Measurements from ENCODE around the gene CREB3L2.

Gene CREB3L2

DNA sequence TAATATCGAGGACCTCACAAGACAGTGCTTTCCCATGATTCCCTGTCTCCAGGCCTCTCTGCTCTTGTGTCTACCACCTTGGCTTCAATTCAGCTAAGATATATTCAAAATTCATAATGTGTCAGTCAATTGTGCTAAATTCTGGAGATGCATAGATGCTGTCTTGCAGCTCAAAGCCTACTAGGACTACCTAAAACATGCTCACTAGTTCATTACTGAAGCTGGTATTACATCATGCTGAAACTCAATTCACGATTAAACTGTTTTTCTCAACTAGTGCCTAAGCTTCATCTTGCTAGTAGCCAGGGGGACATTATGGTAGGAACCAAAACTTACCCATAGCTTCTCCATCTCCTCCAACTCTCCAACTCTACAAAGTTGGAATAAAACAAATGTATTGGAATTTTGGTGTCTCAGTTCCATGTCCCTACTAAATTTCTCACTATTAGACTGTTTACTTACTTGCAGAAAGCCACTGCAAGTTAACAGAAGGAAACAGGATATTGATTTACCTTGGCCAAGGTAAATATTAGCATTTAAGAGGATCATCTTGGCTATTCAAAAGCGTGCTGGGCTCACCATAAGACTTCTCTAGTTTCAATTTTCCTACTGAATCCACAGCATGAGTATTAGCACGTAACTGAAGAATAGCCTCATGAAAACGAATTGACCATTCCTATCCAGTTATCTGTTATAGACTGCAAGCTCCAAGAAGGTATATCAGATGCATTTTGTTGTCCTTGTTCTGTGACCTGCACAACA lies 53.6 kb downstream of the CREB3L2 start:
- ATAC-seq (no peak), DNase-seq (no peak)
- H3K27ac Mint-ChIP-seq: no peak overlapping the region
- peaks cover 30% of the 10 kb centered on the region for H3K4me1 Mint-ChIP-seq
- H3K4me3 Mint-ChIP-seq: no peak overlapping the region
- H3K9me3 Mint-ChIP-seq: peaks cover 0 to 5% of the 10 kb centered on the region in 2 donors
- no peaks in the 10 kb centered on the region for H3K27me3 Mint-ChIP-seq

DNA sequence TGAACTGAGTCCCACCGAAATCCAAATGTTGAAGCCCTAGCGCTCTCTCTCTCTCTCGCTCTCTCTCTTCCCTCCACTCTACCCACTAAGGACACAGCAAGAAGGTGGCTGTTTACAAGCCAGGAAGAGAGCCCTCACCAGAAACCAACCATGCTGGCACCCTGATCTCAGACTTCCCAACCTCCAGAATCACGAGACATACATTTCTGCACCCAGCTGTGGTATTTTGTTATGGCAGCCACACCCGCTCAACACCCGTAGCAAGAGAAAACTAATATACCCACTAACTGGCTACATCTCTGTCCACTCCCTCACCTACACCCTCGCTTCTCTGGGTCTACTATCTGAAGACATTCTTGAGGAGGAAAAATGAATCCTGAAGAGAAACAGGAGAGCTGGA lies 54.8 kb downstream of the CREB3L2 start:
- no peak for DNase-seq

DNA sequence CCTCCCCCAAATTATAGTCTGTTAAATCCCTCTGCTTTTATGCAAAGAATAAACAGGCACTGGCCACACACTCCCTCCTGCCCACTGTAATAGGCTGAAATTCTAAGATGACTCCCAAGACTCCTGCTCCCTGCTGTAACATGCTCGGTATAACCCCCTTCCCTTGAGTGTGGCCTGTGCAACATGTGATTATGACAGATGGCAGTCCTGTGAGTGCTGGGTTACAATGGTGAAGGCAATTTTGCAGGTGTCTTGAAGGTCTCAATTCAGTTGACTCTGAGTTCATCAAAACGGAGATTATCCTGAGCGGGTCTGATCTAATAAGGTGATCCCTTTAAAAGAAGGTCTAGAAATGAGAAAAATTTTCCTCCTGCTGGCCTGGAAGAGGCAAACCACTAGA lies 55.9 kb downstream of the CREB3L2 start:
- Mint-ChIP-seq H3K4me3 (no peak overlapping the region), H3K4me1 (peaks cover 29% of the 10 kb centered on the region), H3K27ac (no peak overlapping the region), H3K27me3 (no peaks in the 10 kb centered on the region), H3K9me3 (peaks cover 0 to 5% of the 10 kb centered on the region in 2 donors)
- no peak for ATAC-seq
- no peak for DNase-seq

More for the DNA sequence above, 54.8 kb downstream of the CREB3L2 start:
- no peaks in the 10 kb centered on the region for H3K27me3 Mint-ChIP-seq
- peaks cover 0 to 5% of the 10 kb centered on the region in 2 donors for H3K9me3 Mint-ChIP-seq
- no peak overlapping the region for H3K27ac Mint-ChIP-seq
- no peak for ATAC-seq
- no peak overlapping the region for H3K4me3 Mint-ChIP-seq
- H3K4me1 Mint-ChIP-seq: peaks cover 29% of the 10 kb centered on the region

DNA sequence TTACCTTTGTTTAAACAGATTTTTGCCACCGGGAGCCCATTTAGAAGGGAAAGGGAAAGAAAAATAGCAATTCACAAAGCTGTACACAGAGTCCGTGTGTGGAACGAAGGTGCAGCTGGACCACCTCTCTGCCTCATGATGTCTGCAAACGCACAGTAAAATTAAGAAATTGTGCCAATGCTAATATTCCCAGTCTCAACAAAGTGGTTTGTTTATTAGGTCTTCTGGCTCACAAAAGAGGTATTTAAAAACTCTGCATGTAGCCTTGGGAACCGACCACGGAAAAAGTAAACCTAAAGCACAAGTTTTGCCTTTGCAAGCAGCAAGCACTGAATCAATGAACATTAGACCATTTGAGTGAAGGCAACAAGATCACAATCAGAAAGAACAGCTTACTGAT lies 57.7 kb downstream of the CREB3L2 start:
- Mint-ChIP-seq H3K27ac (no peak overlapping the region), H3K27me3 (no peaks in the 10 kb centered on the region), H3K4me1 (peaks cover 20% of the 10 kb centered on the region), H3K9me3 (peaks cover 0 to 5% of the 10 kb centered on the region in 2 donors), H3K4me3 (no peak overlapping the region)
- DNase-seq (no peak), ATAC-seq (no peak)

DNA sequence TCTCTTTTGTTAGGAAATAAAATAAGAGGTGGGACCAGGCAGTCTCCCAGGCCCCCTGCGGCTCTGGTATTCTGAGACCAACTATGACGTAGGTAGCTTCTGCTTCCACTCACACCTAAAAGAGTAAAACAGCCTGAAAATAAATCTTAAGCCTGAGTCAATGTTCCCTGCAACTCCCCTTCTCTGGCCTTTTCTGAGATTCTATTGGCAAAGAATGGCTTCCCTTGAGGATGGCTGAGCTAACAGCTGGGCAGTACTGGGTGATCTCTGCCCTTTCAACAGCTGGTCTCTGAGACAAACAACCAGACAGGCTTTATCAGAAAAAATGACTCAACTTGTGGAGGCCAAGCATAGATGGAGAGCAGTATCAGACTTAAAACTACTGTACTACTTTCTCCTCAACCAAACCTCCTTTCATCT lies 58.7 kb downstream of the CREB3L2 start:
- Mint-ChIP-seq H3K9me3 (peaks cover 0 to 2% of the 10 kb centered on the region in 2 donors), H3K27me3 (no peaks in the 10 kb centered on the region), H3K4me3 (no peak overlapping the region), H3K4me1 (peaks cover 20% of the 10 kb centered on the region), H3K27ac (peak overlapping the region in 1 of 2 donors; percentile 17)
- DNase-seq (no peak), ATAC-seq (no peak)

DNA sequence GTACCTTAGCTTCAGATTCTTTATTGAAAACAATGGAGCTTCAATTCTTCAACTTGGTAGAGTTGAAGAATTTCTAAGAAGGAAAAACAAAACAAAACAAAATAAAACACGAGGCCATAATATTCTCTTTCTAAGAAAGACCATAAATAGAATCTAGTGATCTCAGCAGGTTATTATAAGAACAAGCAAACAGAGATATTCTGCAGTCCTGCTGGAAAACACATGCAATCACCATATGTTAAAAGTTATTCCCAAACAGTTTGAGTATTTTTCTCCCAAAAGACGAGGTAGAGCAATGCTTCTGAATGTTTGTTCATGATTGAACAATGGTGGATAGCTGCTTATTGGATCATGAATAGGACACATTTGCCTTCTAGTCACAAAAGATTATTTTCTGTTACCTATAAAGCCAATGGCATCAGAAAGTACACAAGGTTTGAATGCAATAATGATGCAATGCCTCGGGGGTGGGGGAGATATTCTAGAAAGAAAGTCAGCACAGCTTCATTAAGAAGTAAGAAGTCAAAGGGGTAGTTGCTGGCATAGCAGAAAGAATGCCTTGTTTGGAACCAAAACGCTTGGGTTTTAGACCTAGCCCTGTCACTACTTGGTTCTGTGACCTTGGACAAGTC lies 59.3 kb downstream of the CREB3L2 start:
- Mint-ChIP-seq H3K27me3 (no peaks in the 10 kb centered on the region), H3K4me3 (no peak overlapping the region), H3K9me3 (no peaks in the 10 kb centered on the region), H3K27ac (no peak overlapping the region), H3K4me1 (peaks cover 14% of the 10 kb centered on the region)
- ATAC-seq (no peak), DNase-seq (no peak)

DNA sequence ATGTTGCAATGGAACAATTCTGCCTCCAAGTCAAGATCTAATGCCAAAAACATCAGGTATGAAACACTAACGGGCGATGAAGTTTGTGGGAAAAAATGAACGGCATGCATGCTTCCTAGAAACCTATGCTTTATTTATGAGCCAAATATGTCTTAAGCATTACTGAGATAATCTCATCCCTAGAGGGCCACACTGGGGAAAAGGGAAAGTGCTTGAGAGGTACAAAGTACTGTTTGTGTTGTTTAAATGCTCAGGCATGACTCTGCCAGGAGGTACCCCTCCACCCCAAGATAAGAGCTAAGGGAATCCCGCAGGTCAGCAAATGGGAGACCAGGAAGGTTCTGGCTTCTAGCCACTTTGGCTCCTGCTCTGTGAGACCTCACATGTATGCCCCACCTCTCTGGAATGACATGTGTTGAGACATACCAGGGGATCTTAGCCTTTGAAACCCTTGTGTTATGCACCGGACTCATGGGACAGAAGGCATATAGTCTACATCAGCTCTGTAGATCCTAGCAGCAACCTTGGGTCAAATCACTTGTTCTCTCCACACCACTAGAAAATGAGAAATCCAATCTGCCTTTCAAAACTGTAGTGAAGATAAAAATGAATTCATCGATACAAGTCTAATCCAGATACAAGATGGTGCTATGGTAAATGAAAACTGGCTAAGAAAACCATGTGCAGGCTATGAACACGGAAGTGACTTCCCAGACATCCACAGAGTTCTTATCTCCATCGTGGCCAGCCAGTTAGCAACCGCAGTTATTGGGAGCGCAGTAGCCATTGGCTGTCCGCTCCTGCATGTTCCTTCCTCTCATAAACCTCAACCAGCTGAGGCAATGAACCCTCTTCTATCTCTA lies 61.0 kb downstream of the CREB3L2 start:
- Mint-ChIP-seq H3K9me3 (no peaks in the 10 kb centered on the region), H3K4me3 (no peak overlapping the region), H3K4me1 (peaks cover 22% of the 10 kb centered on the region)

DNA sequence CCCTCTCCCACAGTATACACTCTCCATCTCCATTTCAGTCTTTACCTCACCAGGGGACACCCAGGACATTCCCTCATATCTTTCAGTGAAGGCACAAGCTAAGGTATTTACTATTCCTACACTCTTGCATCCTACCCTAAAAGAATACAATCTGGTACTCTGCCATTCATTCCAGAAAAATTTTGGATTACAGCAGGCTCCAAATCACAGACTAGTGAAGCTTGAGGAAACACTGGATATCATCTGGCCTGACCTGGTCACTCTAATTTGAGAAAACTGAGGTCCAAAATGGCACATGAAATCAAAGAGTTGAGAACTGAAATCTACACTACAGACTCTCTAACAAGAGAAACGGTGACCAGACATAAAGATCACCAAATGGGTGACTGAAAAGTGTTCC lies 61.7 kb downstream of the CREB3L2 start:
- Mint-ChIP-seq H3K4me1 (peaks cover 29% of the 10 kb centered on the region), H3K4me3 (no peak overlapping the region), H3K27me3 (no peaks in the 10 kb centered on the region), H3K9me3 (no peaks in the 10 kb centered on the region), H3K27ac (peak overlapping the region in 1 of 2 donors; percentile 48)
- no peak for DNase-seq
- no peak for ATAC-seq

More for the DNA sequence above, 61.0 kb downstream of the CREB3L2 start:
- DNase-seq (no peak), ATAC-seq (no peak)
- Mint-ChIP-seq H3K27ac (no peak overlapping the region), H3K27me3 (no peaks in the 10 kb centered on the region)

- Mint-ChIP-seq H3K27ac (no peak overlapping the region), H3K4me3 (no peak overlapping the region), H3K9me3 (no peaks in the 10 kb centered on the region)
Observed at GRCh38 chr7:137937202-137937560, 64.7 kb downstream of the CREB3L2 start.

GRCh38 chr7:137936509-137937201 lies 65.2 kb downstream of the CREB3L2 start:
- Mint-ChIP-seq H3K4me1 (peaks cover 43% of the 10 kb centered on the region), H3K9me3 (no peaks in the 10 kb centered on the region), H3K27ac (no peak overlapping the region), H3K27me3 (no peaks in the 10 kb centered on the region), H3K4me3 (no peak overlapping the region)
- DNase-seq: no peak
- no peak for ATAC-seq

More at GRCh38 chr7:137937202-137937560, 64.7 kb downstream of the CREB3L2 start:
- DNase-seq (no peak), ATAC-seq (no peak)
- H3K27me3 Mint-ChIP-seq: no peaks in the 10 kb centered on the region
- peaks cover 43% of the 10 kb centered on the region for H3K4me1 Mint-ChIP-seq

GRCh38 chr7:137935884-137936508 lies 65.9 kb downstream of the CREB3L2 start:
- peak; percentile 36 for ATAC-seq
- peak overlapping the region; percentile 73 to 82 for H3K4me3 Mint-ChIP-seq
- H3K4me1 Mint-ChIP-seq: peaks cover 43% of the 10 kb centered on the region
- H3K9me3 Mint-ChIP-seq: no peaks in the 10 kb centered on the region
- no peaks in the 10 kb centered on the region for H3K27me3 Mint-ChIP-seq
- DNase-seq: no peak
- peak overlapping the region in 1 of 2 donors; percentile 95 for H3K27ac Mint-ChIP-seq

DNA sequence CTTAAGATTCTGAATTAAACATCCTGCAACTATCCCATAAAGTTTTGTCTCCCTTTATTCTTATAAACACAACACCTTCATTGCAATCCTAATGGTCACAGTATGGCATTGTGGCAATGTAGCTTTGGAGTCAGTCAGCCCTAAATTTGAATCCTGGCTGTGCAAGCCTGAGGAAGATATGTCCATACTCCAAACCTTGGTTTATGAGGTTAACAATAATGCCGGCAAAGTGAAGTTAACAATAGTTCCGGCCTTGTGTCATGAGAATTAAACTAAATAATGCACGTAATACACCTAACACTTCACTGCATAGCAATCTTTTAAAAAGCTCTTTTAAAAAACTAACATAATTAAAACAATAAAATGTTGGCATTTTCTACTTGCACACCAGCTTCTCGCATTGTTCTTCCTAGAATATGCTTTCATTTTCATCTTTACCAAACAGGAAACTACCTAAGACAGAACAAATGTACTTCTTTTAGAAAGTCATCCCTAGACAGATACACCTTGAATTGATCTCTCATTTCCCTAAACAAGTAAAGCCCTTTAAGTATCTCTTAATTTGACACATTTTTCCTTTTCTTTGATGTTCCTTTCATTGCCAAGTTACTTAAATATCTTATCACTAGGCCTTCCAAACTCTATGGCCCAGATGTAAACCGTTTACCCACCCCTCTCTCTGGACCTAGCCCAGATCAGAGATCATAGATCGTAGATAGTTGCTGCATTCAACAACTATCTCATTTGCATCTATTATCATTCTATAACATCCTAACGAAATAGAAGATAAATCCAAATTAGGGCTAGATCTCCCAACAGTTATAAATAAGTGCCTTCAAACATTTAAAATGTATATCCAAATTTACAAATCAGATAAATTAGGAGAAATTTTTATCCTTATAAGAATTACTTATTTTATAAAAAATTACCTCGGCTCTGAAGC lies 66.7 kb downstream of the CREB3L2 start:
- ATAC-seq (peak; percentile 84), DNase-seq (no peak)
- H3K9me3 Mint-ChIP-seq: no peaks in the 10 kb centered on the region
- H3K4me1 Mint-ChIP-seq: peaks cover 43% of the 10 kb centered on the region
- H3K27ac Mint-ChIP-seq: peak overlapping the region; percentile 95 to 97
- H3K27me3 Mint-ChIP-seq: no peaks in the 10 kb centered on the region
- H3K4me3 Mint-ChIP-seq: peak overlapping the region; percentile 73 to 82

GRCh38 chr7:137934176-137934826 lies 67.6 kb downstream of the CREB3L2 start:
- Mint-ChIP-seq H3K4me3 (peak overlapping the region; percentile 73 to 82), H3K9me3 (no peaks in the 10 kb centered on the region), H3K4me1 (peaks cover 43% of the 10 kb centered on the region), H3K27ac (peak overlapping the region in 1 of 2 donors; percentile 95), H3K27me3 (no peaks in the 10 kb centered on the region)
- DNase-seq: no peak
- ATAC-seq: no peak
